ENCODE measurements around the gene SCGB2A2.

Gene SCGB2A2

DNA sequence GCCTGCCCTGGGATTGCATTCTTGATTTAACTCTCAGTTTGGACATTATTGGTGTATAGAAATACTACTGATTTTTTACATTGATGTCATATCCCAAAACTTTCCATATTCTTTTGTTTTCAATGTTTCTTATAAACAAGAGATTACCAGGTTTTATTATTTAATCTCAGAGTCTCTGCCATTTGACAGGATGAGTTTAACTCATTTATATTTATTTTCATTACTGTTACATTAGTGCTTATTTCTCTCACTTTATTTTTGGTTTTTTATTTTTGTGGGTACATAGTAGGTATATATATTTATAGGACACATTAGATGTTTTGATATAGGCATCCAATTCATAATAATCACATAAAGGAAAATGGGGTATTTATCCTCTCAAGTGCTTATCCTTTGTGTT, 38.0 kb downstream of the SCGB2A2 start:
- DNase-seq, result no peak

DNA sequence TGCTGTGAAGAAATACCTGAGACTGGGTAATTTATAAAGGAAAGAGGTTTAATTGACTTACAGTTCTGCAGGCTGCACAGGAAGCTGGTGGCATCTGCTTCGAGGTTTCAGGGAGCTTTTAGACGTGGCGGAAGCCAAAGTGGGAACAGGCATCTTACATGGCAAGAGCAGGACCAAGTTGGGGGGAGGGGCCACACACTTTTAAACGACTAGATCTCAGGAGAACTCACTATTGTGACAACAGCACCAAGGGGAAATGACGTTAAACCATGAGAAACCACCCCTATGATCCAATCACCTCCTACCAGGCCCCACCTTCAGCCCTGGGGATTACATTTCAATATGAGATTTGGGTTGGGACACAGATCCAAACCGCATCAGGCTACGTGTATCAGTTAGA, 40.0 kb downstream of the SCGB2A2 start:
- no peak for DNase-seq

DNA sequence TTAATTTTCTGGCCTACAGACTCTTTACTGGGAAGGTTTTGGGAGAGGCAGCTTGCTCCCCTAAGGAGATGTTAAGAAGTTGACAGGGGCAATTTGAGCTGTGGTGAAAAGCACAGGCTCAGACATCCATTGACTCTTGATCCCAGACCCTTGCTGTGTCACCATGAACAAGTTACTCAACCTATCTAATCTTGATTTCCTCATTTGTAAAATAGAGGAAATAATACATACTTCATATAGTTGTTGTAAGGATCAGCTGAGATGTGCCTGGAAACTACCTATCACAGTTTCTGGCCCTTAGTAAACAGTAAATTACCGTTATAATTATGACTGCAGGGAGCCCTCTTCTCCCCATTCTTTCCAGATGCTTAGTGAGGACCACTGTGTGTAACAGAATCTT, 45.5 kb downstream of the SCGB2A2 start:
- DNase-seq, result peak; percentile 24

DNA sequence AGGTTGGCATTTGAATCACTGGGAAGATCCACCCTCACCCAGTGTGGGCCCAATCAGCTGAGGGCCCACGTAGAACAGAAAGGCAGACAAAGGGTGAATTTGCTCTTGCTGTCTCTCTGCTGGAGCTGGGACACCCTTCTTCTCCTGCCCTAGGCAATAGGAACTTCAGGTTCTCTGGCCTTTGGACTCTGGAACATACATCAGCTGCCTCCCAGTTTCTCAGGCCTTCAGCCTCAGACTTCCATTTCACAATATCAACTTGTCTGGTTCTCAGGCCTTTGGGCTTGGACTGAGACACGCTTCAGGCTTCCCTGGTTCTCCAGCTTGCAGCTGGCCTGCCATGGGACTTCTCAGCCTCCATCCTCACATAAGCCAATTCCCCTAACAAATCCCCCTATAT, 52.6 kb downstream of the SCGB2A2 start:
- no peak for DNase-seq
